Loucy (cell line): Measurements from ENCODE around the gene FAM221B.

Experiments used
- H2AFZ ChIP-seq: fragments of 200-600 bp; sonication (generic); 2 replicates; pipeline ENCODE4 v1.6.0; 2016; ENCODE audit warnings: antibody characterized with exemption, mild to moderate bottlenecking, low read length, moderate library complexity
- H3F3A ChIP-seq: fragments of 200-600 bp; 2 replicates; pipeline ENCODE4 v1.6.0; 2016; ENCODE audit warnings: antibody characterized with exemption, low read depth, mild to moderate bottlenecking
- H3K27me3 ChIP-seq: fragments of 200-600 bp; sonication (generic); 2 replicates; pipeline ENCODE4 v1.6.1; 2014; ENCODE audit warnings: low read length, mild to moderate bottlenecking; ENCODE audit not compliant: insufficient read depth, poor library complexity, severe bottlenecking
- H3K36me3 ChIP-seq: fragments of 200-600 bp; sonication (generic); 2 replicates; pipeline ENCODE4 v1.6.1; 2016; ENCODE audit warnings: low read length; ENCODE audit not compliant: insufficient read depth
- H3K4me1 ChIP-seq: fragments of 200-600 bp; sonication (generic); 2 replicates; pipeline ENCODE4 v1.5.1; 2014; ENCODE audit warnings: low read length, mild to moderate bottlenecking; ENCODE audit not compliant: insufficient read depth, poor library complexity, severe bottlenecking
- H3K4me2 ChIP-seq: fragments of 200-600 bp; sonication (generic); 2 replicates; pipeline ENCODE4 v1.6.0; 2014; ENCODE audit warnings: antibody characterized with exemption, low read length, low read depth, mild to moderate bottlenecking; ENCODE audit not compliant: poor library complexity, severe bottlenecking
- H3K4me3 ChIP-seq: fragments of 200-600 bp; sonication (generic); 2 replicates; pipeline ENCODE4 v1.5.1; 2014; ENCODE audit warnings: low read length, mild to moderate bottlenecking, mixed read lengths; ENCODE audit not compliant: poor library complexity, severe bottlenecking
- H3K79me2 ChIP-seq: fragments of 200-600 bp; sonication (generic); 2 replicates; pipeline ENCODE4 v1.6.1; 2014; ENCODE audit warnings: low read length; ENCODE audit not compliant: insufficient read depth
- H3K9ac ChIP-seq: fragments of 200-600 bp; sonication (generic); 2 replicates; pipeline ENCODE4 v1.6.0; 2014; ENCODE audit warnings: mild to moderate bottlenecking, low read depth, low read length, moderate library complexity; ENCODE audit not compliant: poor library complexity, severe bottlenecking
- H3K9me2 ChIP-seq: fragments of 200-600 bp; sonication (generic); replicated peaks from 2 replicates; pipeline ENCODE4 v1.6.1; 2016; ENCODE audit warnings: low read depth, low read length, mixed read lengths
- H3K9me3 ChIP-seq: fragments of 200-600 bp; sonication (generic); 2 replicates; pipeline ENCODE4 v1.6.1; 2014; ENCODE audit warnings: mild to moderate bottlenecking, antibody characterized with exemption, low read length, low read depth; ENCODE audit not compliant: insufficient read depth
- H4K20me1 ChIP-seq: fragments of 200-600 bp; sonication (generic); 2 replicates; pipeline ENCODE4 v1.6.0; 2014; ENCODE audit warnings: antibody characterized with exemption, low read length, mild to moderate bottlenecking; ENCODE audit not compliant: insufficient read depth, poor library complexity, severe bottlenecking
- CTCF ChIP-seq: fragments of 200-600 bp; sonication (generic); conservative IDR thresholded peaks from 2 replicates; pipeline ENCODE4 v1.5.1; 2014; ENCODE audit warnings: mild to moderate bottlenecking, antibody characterized with exemption, low read length
- EZH2phosphoT487 ChIP-seq: fragments of 200-600 bp; IDR thresholded peaks from 2 replicates; pipeline ENCODE4 v1.6.1; 2018; ENCODE audit warnings: antibody characterized with exemption, mild to moderate bottlenecking, moderate library complexity, borderline replicate concordance

Gene FAM221B

GRCh38 chr9:35867538-35867937, 39.0 kb upstream of the FAM221B start:
- Histone ChIP-seq H3K27me3 (no peaks in the 10 kb centered on the region), H3K9me2 (no peaks in the 10 kb centered on the region), H3K4me2 (no peak overlapping the region), H3K4me3 (no peak overlapping the region), H3K79me2 (no peaks in the 10 kb centered on the region), H3K9me3 (no peaks in the 10 kb centered on the region), H3K4me1 (no peaks in the 10 kb centered on the region), H3K9ac (no peak overlapping the region), H4K20me1 (no peaks in the 10 kb centered on the region), H2AFZ (no peak overlapping the region), H3F3A (no peaks in the 10 kb centered on the region), H3K36me3 (no peaks in the 10 kb centered on the region)
- TF ChIP-seq EZH2phosphoT487: no peak
- TF ChIP-seq CTCF: no peak

GRCh38 chr9:35864695-35865255, 36.2 kb upstream of the FAM221B start:
- no peaks in the 10 kb centered on the region for H3K27me3 ChIP-seq
- no peak overlapping the region for H3K4me2 ChIP-seq
- no peaks in the 10 kb centered on the region for H3K36me3 ChIP-seq
- no peaks in the 10 kb centered on the region for H3K79me2 ChIP-seq
- no peaks in the 10 kb centered on the region for H3F3A ChIP-seq
- H3K4me1 ChIP-seq: no peaks in the 10 kb centered on the region
- H3K9me2 ChIP-seq: no peaks in the 10 kb centered on the region
- H3K4me3 ChIP-seq: no peak overlapping the region
- TF ChIP-seq CTCF: no peak
- TF ChIP-seq EZH2phosphoT487: no peak
- no peaks in the 10 kb centered on the region for H4K20me1 ChIP-seq
- no peak overlapping the region for H3K9ac ChIP-seq
- H2AFZ ChIP-seq: no peak overlapping the region
- no peaks in the 10 kb centered on the region for H3K9me3 ChIP-seq

GRCh38 chr9:35863583-35863982, 35.1 kb upstream of the FAM221B start:
- no peaks in the 10 kb centered on the region for H4K20me1 ChIP-seq
- no peaks in the 10 kb centered on the region for H3K27me3 ChIP-seq
- TF ChIP-seq EZH2phosphoT487 (no peak), CTCF (no peak)
- H3K9ac ChIP-seq: no peak overlapping the region
- no peak overlapping the region for H3K4me3 ChIP-seq
- H3K9me3 ChIP-seq: no peaks in the 10 kb centered on the region
- H2AFZ ChIP-seq: no peak overlapping the region
- H3K4me2 ChIP-seq: no peak overlapping the region
- no peaks in the 10 kb centered on the region for H3K36me3 ChIP-seq
- no peaks in the 10 kb centered on the region for H3F3A ChIP-seq
- no peaks in the 10 kb centered on the region for H3K79me2 ChIP-seq
- H3K9me2 ChIP-seq: no peaks in the 10 kb centered on the region
- no peaks in the 10 kb centered on the region for H3K4me1 ChIP-seq
